CD4-positive, alpha-beta T cell treated with Interleukin-17A for 4 hours (primary cell): Measurements from ENCODE around the gene GNLY.

Source experiments
- DNase-seq: peaks from one replicate; pipeline ENCODE4 v3.0.0-alpha.2; 2020; ENCODE audit warnings: mixed read lengths

The GNLY gene

DNA sequence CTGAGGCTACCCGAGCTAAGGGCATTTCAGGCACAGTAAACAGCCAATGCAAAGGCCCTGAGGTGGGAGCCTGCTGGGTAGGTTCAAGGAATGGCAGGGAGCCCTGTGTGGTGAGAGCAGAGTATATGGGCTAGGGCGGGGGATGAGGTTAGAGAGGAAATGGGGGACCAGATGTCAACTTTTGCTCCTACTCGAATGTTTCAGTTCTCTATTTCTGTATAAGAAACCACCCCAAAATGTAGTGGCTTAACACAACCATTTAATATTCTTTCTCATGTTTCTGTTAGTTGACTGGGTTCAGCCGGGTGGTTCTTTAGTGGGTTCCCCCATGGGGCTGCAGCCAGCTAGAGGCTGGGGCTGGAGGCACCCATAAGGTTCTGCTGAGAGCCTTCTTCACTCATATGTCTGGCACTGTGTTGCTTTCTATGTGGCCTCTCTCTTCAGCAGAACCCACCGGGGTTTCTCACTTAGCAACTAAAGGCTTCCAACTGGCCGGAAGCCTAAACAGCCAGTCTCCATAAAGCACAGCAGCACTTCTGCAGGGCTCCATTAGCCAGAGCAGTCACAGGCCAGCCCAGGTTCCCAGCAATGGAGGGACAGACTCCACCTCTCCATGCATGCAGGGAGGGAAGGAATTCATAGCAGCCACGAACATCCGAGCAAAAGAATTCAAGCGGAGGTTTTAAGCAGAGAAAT is 54.0 kb downstream of the GNLY start:
- no peak for DNase-seq
